Neural crest cell (in vitro differentiated cells): Measurements from ENCODE around the gene SMOC2. TPM values are rescaled to one million over a fixed set of nuclear protein-coding genes. Genes with fewer than 3 reads are reported as not detected.

Experiments used
- DNase-seq: peaks from one replicate; pipeline ENCODE4 v3.0.0; 2021; ENCODE audit warnings: low read depth, mixed read lengths, low spot score
- H3K27ac Mint-ChIP-seq: one replicate; pipeline ENCODE4 v1.8.0; 2021; ENCODE audit warnings: mild to moderate bottlenecking, mixed read lengths; ENCODE audit not compliant: unreplicated experiment
- H3K27me3 Mint-ChIP-seq: 2 replicates; pipeline ENCODE4 v1.8.0; 2021; ENCODE audit warnings: low read depth, mild to moderate bottlenecking, mixed read lengths
- H3K36me3 Mint-ChIP-seq: 2 replicates; pipeline ENCODE4 v1.8.0; 2021; ENCODE audit warnings: low read depth, mild to moderate bottlenecking, mixed read lengths
- H3K4me1 Mint-ChIP-seq: 2 replicates; pipeline ENCODE4 v1.8.0; 2021; ENCODE audit warnings: mixed read lengths
- H3K4me3 Mint-ChIP-seq: one replicate; pipeline ENCODE4 v1.8.0; 2021; ENCODE audit warnings: mild to moderate bottlenecking, mixed read lengths
- H3K9me3 Mint-ChIP-seq: 2 replicates; pipeline ENCODE4 v1.8.0; 2021; ENCODE audit warnings: mixed read lengths
- total RNA-seq: library from RNA; stranded (reverse); gene quantifications from 2 replicates; pipeline ENCODE4 v1.2.1, GENCODE V29; 2021
- TF ChIP-seq, protein P1 (sequence below): fragments of 200-600 bp; sonication (generic); conservative IDR thresholded peaks from 2 replicates; pipeline ENCODE4 v1.5.0; 2021; ENCODE audit warnings: antibody characterized with exemption, mild to moderate bottlenecking

Gene SMOC2
- total RNA-seq, 1 donor from 2014 or later = 0.23 TPM

- Mint-ChIP-seq H3K27me3 (no peaks in the 10 kb centered on the region), H3K4me1 (no peaks in the 10 kb centered on the region), H3K4me3 (no peak overlapping the region), H3K9me3 (no peaks in the 10 kb centered on the region), H3K36me3 (no peaks in the 10 kb centered on the region), H3K27ac (no peak overlapping the region)
- DNase-seq = no peak
- TF ChIP-seq, protein P1, sequence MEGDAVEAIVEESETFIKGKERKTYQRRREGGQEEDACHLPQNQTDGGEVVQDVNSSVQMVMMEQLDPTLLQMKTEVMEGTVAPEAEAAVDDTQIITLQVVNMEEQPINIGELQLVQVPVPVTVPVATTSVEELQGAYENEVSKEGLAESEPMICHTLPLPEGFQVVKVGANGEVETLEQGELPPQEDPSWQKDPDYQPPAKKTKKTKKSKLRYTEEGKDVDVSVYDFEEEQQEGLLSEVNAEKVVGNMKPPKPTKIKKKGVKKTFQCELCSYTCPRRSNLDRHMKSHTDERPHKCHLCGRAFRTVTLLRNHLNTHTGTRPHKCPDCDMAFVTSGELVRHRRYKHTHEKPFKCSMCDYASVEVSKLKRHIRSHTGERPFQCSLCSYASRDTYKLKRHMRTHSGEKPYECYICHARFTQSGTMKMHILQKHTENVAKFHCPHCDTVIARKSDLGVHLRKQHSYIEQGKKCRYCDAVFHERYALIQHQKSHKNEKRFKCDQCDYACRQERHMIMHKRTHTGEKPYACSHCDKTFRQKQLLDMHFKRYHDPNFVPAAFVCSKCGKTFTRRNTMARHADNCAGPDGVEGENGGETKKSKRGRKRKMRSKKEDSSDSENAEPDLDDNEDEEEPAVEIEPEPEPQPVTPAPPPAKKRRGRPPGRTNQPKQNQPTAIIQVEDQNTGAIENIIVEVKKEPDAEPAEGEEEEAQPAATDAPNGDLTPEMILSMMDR = no peak
These were observed 76.2 kb downstream of the SMOC2 start for GRCh38 chr6:168516944-168517741.

DNA sequence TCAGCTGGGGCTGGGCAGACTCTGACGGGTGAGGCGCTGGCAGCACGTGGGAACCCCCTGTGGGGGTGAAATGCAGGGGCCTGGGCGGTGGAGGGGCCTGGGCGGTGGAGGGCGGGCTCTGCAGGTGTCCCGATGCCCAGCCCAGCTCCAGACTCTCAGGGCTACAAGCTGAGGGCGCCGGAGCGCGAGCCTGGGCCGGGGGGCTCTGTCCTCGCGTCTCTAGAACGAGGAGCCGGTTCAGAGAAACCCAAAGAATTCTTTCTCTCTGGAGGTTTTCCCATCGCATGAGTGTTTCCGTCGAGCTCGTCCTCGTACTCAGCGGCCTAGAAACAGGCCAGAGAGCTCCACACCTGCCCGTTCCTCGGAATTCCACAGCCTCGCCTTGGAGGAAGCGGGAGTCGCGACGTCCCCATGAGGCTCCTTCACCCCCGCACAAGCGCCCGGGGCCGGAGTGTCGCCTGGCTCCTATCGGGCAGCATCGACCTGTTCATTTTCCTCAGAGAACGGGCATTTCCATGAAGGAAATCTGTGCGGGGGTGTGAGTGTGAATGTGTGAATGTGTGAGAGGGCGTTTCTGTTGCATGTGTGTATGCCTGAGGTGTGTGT lies 76.9 kb downstream of the SMOC2 start:
- no peaks in the 10 kb centered on the region for H3K9me3 Mint-ChIP-seq
- no peaks in the 10 kb centered on the region for H3K27me3 Mint-ChIP-seq
- no peak for DNase-seq
- no peak overlapping the region for H3K27ac Mint-ChIP-seq
- TF ChIP-seq, protein P1 = no peak
- H3K4me1 Mint-ChIP-seq = no peaks in the 10 kb centered on the region
- no peak overlapping the region for H3K4me3 Mint-ChIP-seq
- H3K36me3 Mint-ChIP-seq = no peaks in the 10 kb centered on the region

DNA sequence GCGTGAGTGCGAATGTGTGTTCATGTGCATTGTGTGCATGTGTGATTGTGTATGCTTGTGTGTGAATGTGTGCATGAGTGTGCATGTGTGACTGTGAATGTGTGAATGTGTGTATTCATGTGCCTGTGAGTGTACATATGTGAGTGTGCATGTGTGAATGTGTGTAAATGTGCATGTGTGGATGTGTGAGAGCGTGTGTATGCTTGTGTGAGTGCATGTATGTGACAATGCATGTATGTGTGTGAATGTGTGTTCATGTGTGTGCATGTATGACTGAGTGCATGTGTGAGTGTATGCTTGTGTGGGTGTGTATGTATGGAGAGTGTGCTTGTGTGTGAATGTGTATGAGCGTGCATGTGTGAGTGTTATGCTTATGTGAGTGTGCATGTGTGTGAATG lies 77.4 kb downstream of the SMOC2 start:
- no peaks in the 10 kb centered on the region for H3K4me1 Mint-ChIP-seq
- no peak overlapping the region for H3K4me3 Mint-ChIP-seq
- no peak overlapping the region for H3K27ac Mint-ChIP-seq
- no peaks in the 10 kb centered on the region for H3K9me3 Mint-ChIP-seq
- TF ChIP-seq, protein P1 = no peak
- DNase-seq = no peak
- no peaks in the 10 kb centered on the region for H3K27me3 Mint-ChIP-seq
- no peaks in the 10 kb centered on the region for H3K36me3 Mint-ChIP-seq

- Mint-ChIP-seq H3K4me1 (no peaks in the 10 kb centered on the region), H3K36me3 (no peaks in the 10 kb centered on the region), H3K9me3 (no peaks in the 10 kb centered on the region), H3K4me3 (no peak overlapping the region), H3K27me3 (no peaks in the 10 kb centered on the region), H3K27ac (no peak overlapping the region)
- TF ChIP-seq, protein P1 = no peak
- no peak for DNase-seq
These were observed 77.9 kb downstream of the SMOC2 start for GRCh38 chr6:168518867-168519266.

DNA sequence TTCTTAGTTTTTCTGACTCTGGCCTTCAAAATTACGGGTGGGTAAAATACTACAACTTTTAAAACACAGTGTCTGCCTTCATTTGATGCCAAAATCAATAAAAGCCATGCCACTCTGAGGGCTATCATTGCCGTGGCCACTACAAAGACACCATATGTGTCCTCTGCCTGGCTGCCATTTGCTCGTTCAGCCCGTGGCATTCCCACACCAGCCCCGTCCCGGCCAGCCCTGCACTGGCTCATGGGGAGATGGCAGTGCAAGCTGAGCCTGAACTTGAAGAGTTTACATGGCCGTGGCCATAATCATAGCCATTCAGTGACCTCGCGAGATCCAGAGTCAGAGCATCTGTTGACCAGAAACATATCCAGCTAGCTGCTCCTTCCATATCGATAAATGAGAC lies 79.2 kb downstream of the SMOC2 start:
- H3K4me1 Mint-ChIP-seq = peaks cover 3% of the 10 kb centered on the region
- TF ChIP-seq, protein P1 = no peak
- H3K9me3 Mint-ChIP-seq = no peaks in the 10 kb centered on the region
- H3K27ac Mint-ChIP-seq = no peak overlapping the region
- H3K27me3 Mint-ChIP-seq = no peaks in the 10 kb centered on the region
- no peak for DNase-seq
- no peaks in the 10 kb centered on the region for H3K36me3 Mint-ChIP-seq
- no peak overlapping the region for H3K4me3 Mint-ChIP-seq
